Mammary epithelial cell (primary cell): ENCODE results near the gene PDLIM7.

Source experiments
- EZH2 ChIP-seq: IDR thresholded peaks from 2 replicates; pipeline ENCODE4 v1.6.1; 2012; ENCODE audit warnings: low read length, inconsistent platforms, borderline replicate concordance
- TF ChIP-seq, protein P1 (sequence below), 2 donors: IDR thresholded peaks in 1 of 2; conservative IDR thresholded peaks in 1 of 2; 2 replicates each; pipeline ENCODE4 v1.5.1; 2011 to 2012; ENCODE audit warnings: inconsistent platforms in 2 of 2, low read length in 2 of 2, mild to moderate bottlenecking in 2 of 2, control low read depth in 1 of 2, low read depth in 1 of 2; ENCODE audit not compliant: insufficient read depth in 1 of 2; ENCODE audit errors: extremely low read depth in 1 of 2

DNA sequence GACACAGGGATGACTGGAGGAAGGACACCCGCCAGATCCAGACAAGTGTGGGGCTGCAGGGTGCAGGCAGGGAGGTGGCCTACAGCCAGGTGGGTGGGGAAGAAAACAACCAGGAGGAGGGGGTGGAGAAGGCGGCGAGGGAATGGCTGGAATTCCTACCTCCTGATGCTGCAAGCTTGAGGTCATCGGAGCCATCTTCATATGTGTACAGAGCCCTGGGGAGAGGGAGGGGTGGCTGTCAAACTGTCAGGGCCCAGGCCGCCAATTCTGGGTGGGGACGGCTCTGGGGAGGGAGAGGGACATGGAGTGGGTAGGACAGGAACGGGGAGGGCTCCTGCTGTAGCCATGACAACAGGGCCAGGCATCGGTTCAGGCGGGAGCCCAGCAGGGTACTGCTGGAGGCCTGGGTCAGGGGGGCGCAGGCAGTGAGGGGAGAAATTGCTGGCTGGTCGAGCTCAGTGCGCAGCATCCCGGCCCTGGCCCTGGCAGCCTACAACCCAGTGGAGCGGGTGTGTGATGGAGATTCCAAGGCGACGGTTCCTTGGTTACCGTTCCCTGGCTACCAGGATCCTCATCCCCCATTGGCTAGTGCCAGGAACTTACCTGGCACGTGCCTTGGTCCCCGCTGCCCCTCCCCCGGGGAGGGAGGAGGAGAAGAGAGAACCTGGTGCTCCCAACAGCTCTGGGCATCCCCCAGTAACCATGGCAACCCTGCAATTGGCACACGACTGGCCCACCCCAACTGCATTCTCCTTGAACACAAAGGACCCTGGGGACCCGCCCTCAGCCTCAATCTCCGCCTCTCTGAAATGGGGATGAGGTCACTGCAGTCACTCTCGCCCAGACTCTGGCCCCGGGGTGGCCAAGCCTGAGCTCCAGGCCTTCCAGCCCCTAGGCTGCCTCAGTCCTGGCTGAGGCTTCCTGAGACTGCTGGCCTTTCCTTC lies 28.4 kb downstream of the PDLIM7 start:
- TF ChIP-seq, protein P1, sequence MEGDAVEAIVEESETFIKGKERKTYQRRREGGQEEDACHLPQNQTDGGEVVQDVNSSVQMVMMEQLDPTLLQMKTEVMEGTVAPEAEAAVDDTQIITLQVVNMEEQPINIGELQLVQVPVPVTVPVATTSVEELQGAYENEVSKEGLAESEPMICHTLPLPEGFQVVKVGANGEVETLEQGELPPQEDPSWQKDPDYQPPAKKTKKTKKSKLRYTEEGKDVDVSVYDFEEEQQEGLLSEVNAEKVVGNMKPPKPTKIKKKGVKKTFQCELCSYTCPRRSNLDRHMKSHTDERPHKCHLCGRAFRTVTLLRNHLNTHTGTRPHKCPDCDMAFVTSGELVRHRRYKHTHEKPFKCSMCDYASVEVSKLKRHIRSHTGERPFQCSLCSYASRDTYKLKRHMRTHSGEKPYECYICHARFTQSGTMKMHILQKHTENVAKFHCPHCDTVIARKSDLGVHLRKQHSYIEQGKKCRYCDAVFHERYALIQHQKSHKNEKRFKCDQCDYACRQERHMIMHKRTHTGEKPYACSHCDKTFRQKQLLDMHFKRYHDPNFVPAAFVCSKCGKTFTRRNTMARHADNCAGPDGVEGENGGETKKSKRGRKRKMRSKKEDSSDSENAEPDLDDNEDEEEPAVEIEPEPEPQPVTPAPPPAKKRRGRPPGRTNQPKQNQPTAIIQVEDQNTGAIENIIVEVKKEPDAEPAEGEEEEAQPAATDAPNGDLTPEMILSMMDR (conservative IDR thresholded peaks at IDR 0.05 in 1 of 2, IDR thresholded peaks at IDR 0.05 in 1 of 2; ENCODE audit: extremely low read depth in 1 of 2, insufficient read depth in 1 of 2, low read depth in 1 of 2, low read length in 2 of 2) = no peak
- TF ChIP-seq EZH2 = no peak
